Nephron (organoid): ENCODE measurements around the gene RPA1.

Experiments
- H3K27ac Mint-ChIP-seq, 3 experiments: 2 replicates each; pipeline ENCODE4 v1.8.0; 2020; ENCODE audit warnings: mixed read lengths in 3 of 3, mild to moderate bottlenecking in 2 of 3, moderate library complexity in 1 of 3
- H3K27me3 Mint-ChIP-seq: 2 replicates; pipeline ENCODE4 v1.8.0; 2021; ENCODE audit warnings: low read depth, mild to moderate bottlenecking, moderate library complexity, mixed read lengths
- H3K36me3 Mint-ChIP-seq: 2 replicates; pipeline ENCODE4 v1.8.0; 2020; ENCODE audit warnings: low read depth, mixed read lengths
- H3K4me1 Mint-ChIP-seq: 2 replicates; pipeline ENCODE4 v1.8.0; 2020; ENCODE audit warnings: mixed read lengths
- H3K4me3 Mint-ChIP-seq, 3 experiments: 2 replicates each; pipeline ENCODE4 v1.8.0; 2020; ENCODE audit warnings: mild to moderate bottlenecking in 3 of 3, mixed read lengths in 3 of 3, moderate library complexity in 2 of 3
- H3K9me3 Mint-ChIP-seq: 2 replicates; pipeline ENCODE4 v1.8.0; 2020; ENCODE audit warnings: mixed read lengths
- CTCF ChIP-seq, 3 experiments: fragments of 200-600 bp; sonication (generic); IDR thresholded peaks; one replicate each; pipeline ENCODE4 v1.5.0; 2021; ENCODE audit warnings: antibody characterized with exemption in 3 of 3; ENCODE audit not compliant: unreplicated experiment in 3 of 3

The RPA1 gene

GRCh38 chr17:1945621-1946020 is 115.8 kb downstream of the RPA1 start:
- Mint-ChIP-seq H3K27me3 (peaks cover 37% of the 10 kb centered on the region), H3K4me1 (peaks cover 32% of the 10 kb centered on the region), H3K36me3 (no peaks in the 10 kb centered on the region), H3K9me3 (no peaks in the 10 kb centered on the region), H3K4me3 (no peak overlapping the region), H3K27ac (peak overlapping the region; percentile 26 to 66 (median 30))
- no peak for TF ChIP-seq CTCF (IDR thresholded peaks at IDR 0.05; ENCODE audit: unreplicated experiment in 3 of 3)

- H3K9me3 Mint-ChIP-seq: no peaks in the 10 kb centered on the region
- peak overlapping the region; percentile 30 to 68 (median 39) for H3K27ac Mint-ChIP-seq
- peak overlapping the region in 1 of 3 experiments; percentile 13 for H3K4me3 Mint-ChIP-seq
- H3K4me1 Mint-ChIP-seq: peaks cover 27% of the 10 kb centered on the region
- peaks cover 33% of the 10 kb centered on the region for H3K27me3 Mint-ChIP-seq
- no peaks in the 10 kb centered on the region for H3K36me3 Mint-ChIP-seq
- TF ChIP-seq CTCF (IDR thresholded peaks at IDR 0.05; ENCODE audit: unreplicated experiment in 3 of 3): no peak
Observed at GRCh38 chr17:1946021-1946932, 116.5 kb downstream of the RPA1 start.

GRCh38 chr17:1947229-1947742 is 117.5 kb downstream of the RPA1 start:
- Mint-ChIP-seq H3K36me3 (no peaks in the 10 kb centered on the region), H3K27me3 (peaks cover 37% of the 10 kb centered on the region), H3K9me3 (no peaks in the 10 kb centered on the region), H3K4me3 (no peak overlapping the region), H3K27ac (peak overlapping the region in 2 of 3 experiments; percentile 49 to 83), H3K4me1 (peaks cover 27% of the 10 kb centered on the region)
- TF ChIP-seq CTCF (IDR thresholded peaks at IDR 0.05; ENCODE audit: unreplicated experiment in 3 of 3): no peak

- no peak for TF ChIP-seq CTCF (IDR thresholded peaks at IDR 0.05; ENCODE audit: unreplicated experiment in 3 of 3)
- Mint-ChIP-seq H3K4me1 (peaks cover 27% of the 10 kb centered on the region), H3K27ac (peak overlapping the region in 2 of 3 experiments; percentile 49 to 83), H3K27me3 (peaks cover 37% of the 10 kb centered on the region), H3K4me3 (no peak overlapping the region), H3K36me3 (no peaks in the 10 kb centered on the region), H3K9me3 (no peaks in the 10 kb centered on the region)
Observed at GRCh38 chr17:1947743-1948516, 118.1 kb downstream of the RPA1 start.

- peaks cover 35% of the 10 kb centered on the region for H3K27me3 Mint-ChIP-seq
- H3K36me3 Mint-ChIP-seq: no peaks in the 10 kb centered on the region
- no peak for TF ChIP-seq CTCF (IDR thresholded peaks at IDR 0.05; ENCODE audit: unreplicated experiment in 3 of 3)
- no peak overlapping the region for H3K4me3 Mint-ChIP-seq
- H3K27ac Mint-ChIP-seq: peak overlapping the region in 2 of 3 experiments; percentile 48 to 83
- peaks cover 27% of the 10 kb centered on the region for H3K4me1 Mint-ChIP-seq
- no peaks in the 10 kb centered on the region for H3K9me3 Mint-ChIP-seq
Observed at GRCh38 chr17:1948517-1948825, 118.7 kb downstream of the RPA1 start.
